ENCODE results near the gene MB. TPM values are rescaled to one million over a fixed set of nuclear protein-coding genes. Genes with fewer than 3 reads are reported as not detected.

The MB gene
- total and polyA plus RNA-seq, 2 experiments from 2014 or later: not detected

DNA sequence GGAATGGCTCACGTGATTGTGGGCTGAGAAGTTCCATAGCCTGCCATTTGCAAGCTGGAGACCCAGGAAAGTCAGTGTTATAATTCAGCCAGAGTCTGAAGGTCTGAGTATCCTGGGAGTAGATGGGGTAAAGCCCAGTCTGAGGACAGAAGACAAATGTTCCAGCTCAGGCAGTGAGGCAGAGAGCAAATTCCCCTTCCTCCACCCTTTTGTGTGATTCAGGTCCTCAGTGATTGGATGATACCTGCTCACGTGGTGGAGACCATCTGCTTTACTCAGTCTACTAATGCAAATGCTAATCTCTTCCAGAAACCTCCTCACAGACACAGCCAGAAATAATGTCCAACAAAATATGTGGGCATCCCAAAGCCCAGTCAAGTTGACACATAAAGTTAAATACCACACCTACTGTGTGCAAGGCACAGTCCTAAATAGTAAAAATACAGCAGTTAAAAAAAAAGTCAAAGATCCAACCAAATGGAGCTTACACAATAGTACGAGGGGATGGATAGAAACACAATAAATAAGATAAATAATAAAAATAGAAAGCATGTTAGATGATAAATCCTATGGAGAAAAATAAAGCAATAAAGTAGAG is 17.9 kb upstream of the MB start:
- ATAC-seq (no peak), DNase-seq (ENCODE audit: low spot score) (no peak)
- Mint-ChIP-seq H3K4me3 (no peak overlapping the region), H3K27ac (no peak overlapping the region), H3K36me3 (ENCODE audit: low read depth) (no peaks in the 10 kb centered on the region), H3K9me3 (peaks cover 2% of the 10 kb centered on the region; the same call in 2 of the 3 replicates), H3K4me1 (peaks cover 30% of the 10 kb centered on the region), H3K27me3 (ENCODE audit: insufficient read depth, low read depth, poor library complexity) (peaks cover 7% of the 10 kb centered on the region)
- H3K9me2 ChIP-seq (ENCODE audit: insufficient read depth): no peaks in the 10 kb centered on the region
- no peaks in the 10 kb centered on the region for H4K20me1 ChIP-seq (replicated peaks; ENCODE audit: insufficient read depth)
- TF ChIP-seq EZH2phosphoT487 (IDR thresholded peaks at IDR 0.05; ENCODE audit: unreplicated experiment): no peak
- H3F3A ChIP-seq (replicated peaks; ENCODE audit: low read depth): no peaks in the 10 kb centered on the region
- no peaks in the 10 kb centered on the region; the same call in none of the 2 replicates for H3K4me1 ChIP-seq (ENCODE audit: insufficient read depth)
- H3K27me3 ChIP-seq (ENCODE audit: insufficient read depth): no peaks in the 10 kb centered on the region
- H2AFZ ChIP-seq: 0 out of 2 replicates have a peak overlapping the region, but pooled peaks have one; percentile 23
- H3K79me2 ChIP-seq (replicated peaks; ENCODE audit: insufficient read depth): no peaks in the 10 kb centered on the region
- no peaks in the 10 kb centered on the region for H3K36me3 ChIP-seq (ENCODE audit: insufficient read depth)
- no peak overlapping the region for H3K4me2 ChIP-seq
- H3K4me3 ChIP-seq: no peak overlapping the region
- H3K27ac ChIP-seq (ENCODE audit: low read depth): no peak overlapping the region

DNA sequence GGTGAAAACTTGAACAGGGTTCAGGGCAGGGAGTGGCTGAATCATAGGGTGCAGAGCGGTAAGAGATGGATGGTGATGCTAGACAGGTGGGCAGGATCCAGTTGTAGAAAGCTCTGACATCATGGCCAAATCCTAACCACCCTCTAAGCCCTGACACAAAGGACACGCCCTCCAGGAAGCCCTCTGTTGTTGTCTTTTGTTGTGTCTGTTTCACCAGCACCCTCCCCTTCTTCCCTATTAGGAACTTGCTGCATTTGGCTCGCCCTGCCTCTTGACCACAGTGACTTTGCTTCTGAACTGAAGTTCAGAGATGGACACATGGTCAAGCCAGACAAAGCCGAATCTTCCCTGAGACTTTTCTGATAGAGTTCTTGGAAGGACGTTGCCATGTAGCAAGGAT is 16.9 kb upstream of the MB start:
- Histone ChIP-seq H4K20me1 (replicated peaks; ENCODE audit: insufficient read depth) (no peaks in the 10 kb centered on the region), H3K4me2 (no peak overlapping the region), H3K4me1 (ENCODE audit: insufficient read depth) (no peaks in the 10 kb centered on the region; the same call in none of the 2 replicates), H2AFZ (peak overlapping the region; percentile 38; the same call in 1 of the 2 replicates), H3K79me2 (replicated peaks; ENCODE audit: insufficient read depth) (no peaks in the 10 kb centered on the region), H3K9me2 (ENCODE audit: insufficient read depth) (no peaks in the 10 kb centered on the region), H3K36me3 (ENCODE audit: insufficient read depth) (no peaks in the 10 kb centered on the region), H3K27me3 (ENCODE audit: insufficient read depth) (no peaks in the 10 kb centered on the region), H3F3A (replicated peaks; ENCODE audit: low read depth) (no peaks in the 10 kb centered on the region), H3K4me3 (no peak overlapping the region), H3K27ac (ENCODE audit: low read depth) (no peak overlapping the region)
- ATAC-seq (no peak), DNase-seq (ENCODE audit: low spot score) (no peak)
- Mint-ChIP-seq H3K4me3 (no peak overlapping the region), H3K4me1 (peaks cover 34% of the 10 kb centered on the region), H3K27ac (no peak overlapping the region), H3K36me3 (ENCODE audit: low read depth) (no peaks in the 10 kb centered on the region; the same call in 2 of the 3 replicates), H3K27me3 (ENCODE audit: insufficient read depth, low read depth, poor library complexity) (peaks cover 12% of the 10 kb centered on the region), H3K9me3 (peaks cover 2% of the 10 kb centered on the region)
- TF ChIP-seq EZH2 (IDR thresholded peaks at IDR 0.05; ENCODE audit: low read depth, unreplicated experiment) (no peak), EZH2phosphoT487 (IDR thresholded peaks at IDR 0.05; ENCODE audit: unreplicated experiment) (no peak)
- TF ChIP-seq, protein P1, sequence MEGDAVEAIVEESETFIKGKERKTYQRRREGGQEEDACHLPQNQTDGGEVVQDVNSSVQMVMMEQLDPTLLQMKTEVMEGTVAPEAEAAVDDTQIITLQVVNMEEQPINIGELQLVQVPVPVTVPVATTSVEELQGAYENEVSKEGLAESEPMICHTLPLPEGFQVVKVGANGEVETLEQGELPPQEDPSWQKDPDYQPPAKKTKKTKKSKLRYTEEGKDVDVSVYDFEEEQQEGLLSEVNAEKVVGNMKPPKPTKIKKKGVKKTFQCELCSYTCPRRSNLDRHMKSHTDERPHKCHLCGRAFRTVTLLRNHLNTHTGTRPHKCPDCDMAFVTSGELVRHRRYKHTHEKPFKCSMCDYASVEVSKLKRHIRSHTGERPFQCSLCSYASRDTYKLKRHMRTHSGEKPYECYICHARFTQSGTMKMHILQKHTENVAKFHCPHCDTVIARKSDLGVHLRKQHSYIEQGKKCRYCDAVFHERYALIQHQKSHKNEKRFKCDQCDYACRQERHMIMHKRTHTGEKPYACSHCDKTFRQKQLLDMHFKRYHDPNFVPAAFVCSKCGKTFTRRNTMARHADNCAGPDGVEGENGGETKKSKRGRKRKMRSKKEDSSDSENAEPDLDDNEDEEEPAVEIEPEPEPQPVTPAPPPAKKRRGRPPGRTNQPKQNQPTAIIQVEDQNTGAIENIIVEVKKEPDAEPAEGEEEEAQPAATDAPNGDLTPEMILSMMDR (conservative IDR thresholded peaks at IDR 0.05; ENCODE audit: low read depth in 2 of 2): no peak
- TF ChIP-seq, protein P2, sequence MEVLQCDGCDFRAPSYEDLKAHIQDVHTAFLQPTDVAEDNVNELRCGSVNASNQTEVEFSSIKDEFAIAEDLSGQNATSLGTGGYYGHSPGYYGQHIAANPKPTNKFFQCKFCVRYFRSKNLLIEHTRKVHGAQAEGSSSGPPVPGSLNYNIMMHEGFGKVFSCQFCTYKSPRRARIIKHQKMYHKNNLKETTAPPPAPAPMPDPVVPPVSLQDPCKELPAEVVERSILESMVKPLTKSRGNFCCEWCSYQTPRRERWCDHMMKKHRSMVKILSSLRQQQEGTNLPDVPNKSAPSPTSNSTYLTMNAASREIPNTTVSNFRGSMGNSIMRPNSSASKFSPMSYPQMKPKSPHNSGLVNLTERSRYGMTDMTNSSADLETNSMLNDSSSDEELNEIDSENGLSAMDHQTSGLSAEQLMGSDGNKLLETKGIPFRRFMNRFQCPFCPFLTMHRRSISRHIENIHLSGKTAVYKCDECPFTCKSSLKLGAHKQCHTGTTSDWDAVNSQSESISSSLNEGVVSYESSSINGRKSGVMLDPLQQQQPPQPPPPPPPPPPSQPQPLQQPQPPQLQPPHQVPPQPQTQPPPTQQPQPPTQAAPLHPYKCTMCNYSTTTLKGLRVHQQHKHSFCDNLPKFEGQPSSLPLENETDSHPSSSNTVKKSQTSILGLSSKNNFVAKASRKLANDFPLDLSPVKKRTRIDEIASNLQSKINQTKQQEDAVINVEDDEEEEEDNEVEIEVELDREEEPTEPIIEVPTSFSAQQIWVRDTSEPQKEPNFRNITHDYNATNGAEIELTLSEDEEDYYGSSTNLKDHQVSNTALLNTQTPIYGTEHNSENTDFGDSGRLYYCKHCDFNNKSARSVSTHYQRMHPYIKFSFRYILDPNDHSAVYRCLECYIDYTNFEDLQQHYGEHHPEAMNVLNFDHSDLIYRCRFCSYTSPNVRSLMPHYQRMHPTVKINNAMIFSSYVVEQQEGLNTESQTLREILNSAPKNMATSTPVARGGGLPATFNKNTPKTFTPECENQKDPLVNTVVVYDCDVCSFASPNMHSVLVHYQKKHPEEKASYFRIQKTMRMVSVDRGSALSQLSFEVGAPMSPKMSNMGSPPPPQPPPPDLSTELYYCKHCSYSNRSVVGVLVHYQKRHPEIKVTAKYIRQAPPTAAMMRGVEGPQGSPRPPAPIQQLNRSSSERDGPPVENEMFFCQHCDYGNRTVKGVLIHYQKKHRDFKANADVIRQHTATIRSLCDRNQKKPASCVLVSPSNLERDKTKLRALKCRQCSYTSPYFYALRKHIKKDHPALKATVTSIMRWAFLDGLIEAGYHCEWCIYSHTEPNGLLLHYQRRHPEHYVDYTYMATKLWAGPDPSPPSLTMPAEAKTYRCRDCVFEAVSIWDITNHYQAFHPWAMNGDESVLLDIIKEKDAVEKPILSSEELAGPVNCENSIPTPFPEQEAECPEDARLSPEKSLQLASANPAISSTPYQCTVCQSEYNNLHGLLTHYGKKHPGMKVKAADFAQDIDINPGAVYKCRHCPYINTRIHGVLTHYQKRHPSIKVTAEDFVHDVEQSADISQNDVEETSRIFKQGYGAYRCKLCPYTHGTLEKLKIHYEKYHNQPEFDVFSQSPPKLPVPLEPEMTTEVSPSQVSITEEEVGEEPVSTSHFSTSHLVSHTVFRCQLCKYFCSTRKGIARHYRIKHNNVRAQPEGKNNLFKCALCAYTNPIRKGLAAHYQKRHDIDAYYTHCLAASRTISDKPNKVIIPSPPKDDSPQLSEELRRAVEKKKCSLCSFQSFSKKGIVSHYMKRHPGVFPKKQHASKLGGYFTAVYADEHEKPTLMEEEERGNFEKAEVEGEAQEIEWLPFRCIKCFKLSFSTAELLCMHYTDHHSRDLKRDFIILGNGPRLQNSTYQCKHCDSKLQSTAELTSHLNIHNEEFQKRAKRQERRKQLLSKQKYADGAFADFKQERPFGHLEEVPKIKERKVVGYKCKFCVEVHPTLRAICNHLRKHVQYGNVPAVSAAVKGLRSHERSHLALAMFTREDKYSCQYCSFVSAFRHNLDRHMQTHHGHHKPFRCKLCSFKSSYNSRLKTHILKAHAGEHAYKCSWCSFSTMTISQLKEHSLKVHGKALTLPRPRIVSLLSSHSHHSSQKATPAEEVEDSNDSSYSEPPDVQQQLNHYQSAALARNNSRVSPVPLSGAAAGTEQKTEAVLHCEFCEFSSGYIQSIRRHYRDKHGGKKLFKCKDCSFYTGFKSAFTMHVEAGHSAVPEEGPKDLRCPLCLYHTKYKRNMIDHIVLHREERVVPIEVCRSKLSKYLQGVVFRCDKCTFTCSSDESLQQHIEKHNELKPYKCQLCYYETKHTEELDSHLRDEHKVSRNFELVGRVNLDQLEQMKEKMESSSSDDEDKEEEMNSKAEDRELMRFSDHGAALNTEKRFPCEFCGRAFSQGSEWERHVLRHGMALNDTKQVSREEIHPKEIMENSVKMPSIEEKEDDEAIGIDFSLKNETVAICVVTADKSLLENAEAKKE (CRISPR knock-in tag; IDR thresholded peaks at IDR 0.05): no peak
- TF ChIP-seq, protein P3, sequence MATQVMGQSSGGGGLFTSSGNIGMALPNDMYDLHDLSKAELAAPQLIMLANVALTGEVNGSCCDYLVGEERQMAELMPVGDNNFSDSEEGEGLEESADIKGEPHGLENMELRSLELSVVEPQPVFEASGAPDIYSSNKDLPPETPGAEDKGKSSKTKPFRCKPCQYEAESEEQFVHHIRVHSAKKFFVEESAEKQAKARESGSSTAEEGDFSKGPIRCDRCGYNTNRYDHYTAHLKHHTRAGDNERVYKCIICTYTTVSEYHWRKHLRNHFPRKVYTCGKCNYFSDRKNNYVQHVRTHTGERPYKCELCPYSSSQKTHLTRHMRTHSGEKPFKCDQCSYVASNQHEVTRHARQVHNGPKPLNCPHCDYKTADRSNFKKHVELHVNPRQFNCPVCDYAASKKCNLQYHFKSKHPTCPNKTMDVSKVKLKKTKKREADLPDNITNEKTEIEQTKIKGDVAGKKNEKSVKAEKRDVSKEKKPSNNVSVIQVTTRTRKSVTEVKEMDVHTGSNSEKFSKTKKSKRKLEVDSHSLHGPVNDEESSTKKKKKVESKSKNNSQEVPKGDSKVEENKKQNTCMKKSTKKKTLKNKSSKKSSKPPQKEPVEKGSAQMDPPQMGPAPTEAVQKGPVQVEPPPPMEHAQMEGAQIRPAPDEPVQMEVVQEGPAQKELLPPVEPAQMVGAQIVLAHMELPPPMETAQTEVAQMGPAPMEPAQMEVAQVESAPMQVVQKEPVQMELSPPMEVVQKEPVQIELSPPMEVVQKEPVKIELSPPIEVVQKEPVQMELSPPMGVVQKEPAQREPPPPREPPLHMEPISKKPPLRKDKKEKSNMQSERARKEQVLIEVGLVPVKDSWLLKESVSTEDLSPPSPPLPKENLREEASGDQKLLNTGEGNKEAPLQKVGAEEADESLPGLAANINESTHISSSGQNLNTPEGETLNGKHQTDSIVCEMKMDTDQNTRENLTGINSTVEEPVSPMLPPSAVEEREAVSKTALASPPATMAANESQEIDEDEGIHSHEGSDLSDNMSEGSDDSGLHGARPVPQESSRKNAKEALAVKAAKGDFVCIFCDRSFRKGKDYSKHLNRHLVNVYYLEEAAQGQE (IDR thresholded peaks at IDR 0.05; ENCODE audit: unreplicated experiment): no peak
